IPS DF 6.9 (cell line): ENCODE measurements around the gene CHMP6.

Source experiments
- DNase-seq: peaks from one replicate; pipeline ENCODE4 v3.0.0-alpha.2; 2013; ENCODE audit warnings: low read depth, low spot score
- H3K27ac ChIP-seq: one replicate; pipeline ENCODE4 v1.5.1; 2013; ENCODE audit warnings: low read length, control low read depth
- H3K27me3 ChIP-seq: 2 replicates; pipeline ENCODE4 v1.6.1; 2013; ENCODE audit warnings: mild to moderate bottlenecking, low read length; ENCODE audit not compliant: control insufficient read depth, insufficient read depth
- H3K36me3 ChIP-seq: 2 replicates; pipeline ENCODE4 v1.6.1; 2013; ENCODE audit warnings: low read length; ENCODE audit not compliant: control insufficient read depth, insufficient read depth
- H3K4me1 ChIP-seq: 2 replicates; pipeline ENCODE4 v1.6.1; 2013; ENCODE audit warnings: low read length; ENCODE audit not compliant: control insufficient read depth, insufficient read depth
- H3K4me3 ChIP-seq: 2 replicates; pipeline ENCODE4 v1.5.1; 2013; ENCODE audit warnings: mild to moderate bottlenecking, low read length
- H3K9me3 ChIP-seq: 2 replicates; pipeline ENCODE4 v1.6.1; 2013; ENCODE audit warnings: low read length, inconsistent platforms; ENCODE audit not compliant: control insufficient read depth, insufficient read depth
- WGBS: extraction: QIAGEN DNeasy Blood & Tissue Kit; methylation state at CpG from one replicate; pipeline ENCODE4 v1.1.7; 2013; ENCODE audit warnings: mixed read lengths, missing lambda C conversion rate; ENCODE audit not compliant: insufficient read length, insufficient coverage; 5-methylcytosine and 5-hydroxymethylcytosine counted together

The CHMP6 gene

GRCh38 chr17:80957461-80957941, 34.1 kb upstream of the CHMP6 start:
- no CpG with 5 or more reads among the region's 12 CpGs for WGBS
- no peaks in the 10 kb centered on the region for H3K27me3 ChIP-seq
- no peak overlapping the region for H3K27ac ChIP-seq
- no peaks in the 10 kb centered on the region for H3K9me3 ChIP-seq
- no peak overlapping the region for H3K4me3 ChIP-seq
- no peaks in the 10 kb centered on the region; the same call in 1 of the 2 replicates for H3K36me3 ChIP-seq
- no peak for DNase-seq
- no peaks in the 10 kb centered on the region for H3K4me1 ChIP-seq

GRCh38 chr17:80959330-80960036, 32.2 kb upstream of the CHMP6 start:
- Histone ChIP-seq H3K27me3 (no peaks in the 10 kb centered on the region), H3K4me3 (no peak overlapping the region), H3K4me1 (no peaks in the 10 kb centered on the region), H3K27ac (no peak overlapping the region), H3K9me3 (no peaks in the 10 kb centered on the region), H3K36me3 (no peaks in the 10 kb centered on the region; the same call in 1 of the 2 replicates)
- DNase-seq = no peak
- WGBS = no CpG with 5 or more reads among the region's 23 CpGs

- WGBS = no CpG with 5 or more reads among the region's 24 CpGs
- H3K27ac ChIP-seq = no peak overlapping the region
Measured at GRCh38 chr17:80960037-80960796, 31.4 kb upstream of the CHMP6 start.

GRCh38 chr17:80960797-80961452, 30.7 kb upstream of the CHMP6 start:
- H3K4me3 ChIP-seq = no peak overlapping the region
- no peak for DNase-seq
- H3K27me3 ChIP-seq = no peaks in the 10 kb centered on the region
- H3K9me3 ChIP-seq = no peaks in the 10 kb centered on the region
- no peak overlapping the region for H3K27ac ChIP-seq
- H3K4me1 ChIP-seq = no peaks in the 10 kb centered on the region
- peaks cover 4% of the 10 kb centered on the region; the same call in 1 of the 2 replicates for H3K36me3 ChIP-seq
- WGBS = no CpG with 5 or more reads among the region's 31 CpGs

More at GRCh38 chr17:80960037-80960796, 31.4 kb upstream of the CHMP6 start:
- DNase-seq = no peak
- no peaks in the 10 kb centered on the region for H3K27me3 ChIP-seq
- H3K4me3 ChIP-seq = no peak overlapping the region
- no peaks in the 10 kb centered on the region for H3K4me1 ChIP-seq
- peaks cover 4% of the 10 kb centered on the region; the same call in 1 of the 2 replicates for H3K36me3 ChIP-seq
- H3K9me3 ChIP-seq = no peaks in the 10 kb centered on the region

- no peak for DNase-seq
- Histone ChIP-seq H3K9me3 (no peaks in the 10 kb centered on the region), H3K4me1 (no peaks in the 10 kb centered on the region), H3K27ac (no peak overlapping the region), H3K27me3 (no peaks in the 10 kb centered on the region), H3K36me3 (peaks cover 4% of the 10 kb centered on the region; the same call in 1 of the 2 replicates), H3K4me3 (no peak overlapping the region)
- WGBS = no CpG with 5 or more reads among the region's 21 CpGs
Measured at GRCh38 chr17:80961541-80962330, 29.9 kb upstream of the CHMP6 start.

- no CpG with 5 or more reads among the region's 41 CpGs for WGBS
- no peak for DNase-seq
- H3K36me3 ChIP-seq = peaks cover 4% of the 10 kb centered on the region; the same call in 1 of the 2 replicates
- H3K27ac ChIP-seq = no peak overlapping the region
- no peak overlapping the region for H3K4me3 ChIP-seq
- H3K4me1 ChIP-seq = no peaks in the 10 kb centered on the region
- no peaks in the 10 kb centered on the region for H3K9me3 ChIP-seq
- no peaks in the 10 kb centered on the region for H3K27me3 ChIP-seq
Measured at GRCh38 chr17:80962356-80963329, 29.0 kb upstream of the CHMP6 start.

- H3K9me3 ChIP-seq = no peaks in the 10 kb centered on the region
- no peak overlapping the region for H3K27ac ChIP-seq
- H3K36me3 ChIP-seq = peaks cover 4% of the 10 kb centered on the region; the same call in 1 of the 2 replicates
- H3K27me3 ChIP-seq = no peaks in the 10 kb centered on the region
- no peak overlapping the region for H3K4me3 ChIP-seq
- DNase-seq = no peak
- no CpG with 5 or more reads among the region's 49 CpGs for WGBS
- no peaks in the 10 kb centered on the region for H3K4me1 ChIP-seq
Measured at GRCh38 chr17:80963812-80964543, 27.7 kb upstream of the CHMP6 start.

GRCh38 chr17:80964544-80964856, 27.1 kb upstream of the CHMP6 start:
- Histone ChIP-seq H3K4me1 (no peaks in the 10 kb centered on the region), H3K4me3 (no peak overlapping the region), H3K36me3 (peaks cover 4% of the 10 kb centered on the region; the same call in 1 of the 2 replicates), H3K27ac (no peak overlapping the region), H3K9me3 (no peaks in the 10 kb centered on the region), H3K27me3 (no peaks in the 10 kb centered on the region)
- DNase-seq = no peak
- no CpG with 5 or more reads among the region's 14 CpGs for WGBS
